Activated CD4-positive, alpha-beta T cell treated with anti-CD3 and anti-CD28 coated beads, Interleukin-2, amount 10 ng/mL, durations not matched to agents 24 days and 14 days (primary cell): ENCODE data around the gene MOBP. TPM values are rescaled to one million over a fixed set of nuclear protein-coding genes. Genes with fewer than 3 reads are reported as not detected.
"Not testable (repeated sequence)": the region's sequence is repeated elsewhere in the genome, so short reads cannot be mapped to it uniquely, and the experiment has no call there.

Source experiments
- DNase-seq: peaks from one replicate; pipeline ENCODE4 v3.0.0; 2022
- H3K27ac Mint-ChIP-seq: one replicate; pipeline ENCODE4 v1.8.0; 2022; ENCODE audit warnings: mild to moderate bottlenecking, mixed read lengths
- H3K27me3 Mint-ChIP-seq: one replicate; pipeline ENCODE4 v1.8.0; 2022; ENCODE audit warnings: mixed read lengths
- H3K36me3 Mint-ChIP-seq: one replicate; pipeline ENCODE4 v1.8.0; 2022; ENCODE audit warnings: low read depth, mild to moderate bottlenecking, mixed read lengths
- H3K4me1 Mint-ChIP-seq: one replicate; pipeline ENCODE4 v1.8.0; 2021; ENCODE audit warnings: mixed read lengths
- H3K4me3 Mint-ChIP-seq: one replicate; pipeline ENCODE4 v1.8.0; 2022; ENCODE audit warnings: mild to moderate bottlenecking, moderate library complexity, mixed read lengths
- H3K9me3 Mint-ChIP-seq: one replicate; pipeline ENCODE4 v1.8.0; 2021; ENCODE audit warnings: mixed read lengths
- intact Hi-C: fragments of 100-400 bp; cut with micrococcal nuclease; formaldehyde crosslinking; loops from one replicate; pipeline ENCODE4 v1.15.1; 2023
- total RNA-seq: library from RNA; stranded (reverse); gene quantifications from 2 replicates; pipeline ENCODE4 v1.2.3, GENCODE V29; 2022

The MOBP gene, protein sequence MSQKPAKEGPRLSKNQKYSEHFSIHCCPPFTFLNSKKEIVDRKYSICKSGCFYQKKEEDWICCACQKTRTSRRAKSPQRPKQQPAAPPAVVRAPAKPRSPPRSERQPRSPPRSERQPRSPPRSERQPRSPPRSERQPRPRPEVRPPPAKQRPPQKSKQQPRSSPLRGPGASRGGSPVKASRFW
- not detected in 2 replicates for total RNA-seq

DNA sequence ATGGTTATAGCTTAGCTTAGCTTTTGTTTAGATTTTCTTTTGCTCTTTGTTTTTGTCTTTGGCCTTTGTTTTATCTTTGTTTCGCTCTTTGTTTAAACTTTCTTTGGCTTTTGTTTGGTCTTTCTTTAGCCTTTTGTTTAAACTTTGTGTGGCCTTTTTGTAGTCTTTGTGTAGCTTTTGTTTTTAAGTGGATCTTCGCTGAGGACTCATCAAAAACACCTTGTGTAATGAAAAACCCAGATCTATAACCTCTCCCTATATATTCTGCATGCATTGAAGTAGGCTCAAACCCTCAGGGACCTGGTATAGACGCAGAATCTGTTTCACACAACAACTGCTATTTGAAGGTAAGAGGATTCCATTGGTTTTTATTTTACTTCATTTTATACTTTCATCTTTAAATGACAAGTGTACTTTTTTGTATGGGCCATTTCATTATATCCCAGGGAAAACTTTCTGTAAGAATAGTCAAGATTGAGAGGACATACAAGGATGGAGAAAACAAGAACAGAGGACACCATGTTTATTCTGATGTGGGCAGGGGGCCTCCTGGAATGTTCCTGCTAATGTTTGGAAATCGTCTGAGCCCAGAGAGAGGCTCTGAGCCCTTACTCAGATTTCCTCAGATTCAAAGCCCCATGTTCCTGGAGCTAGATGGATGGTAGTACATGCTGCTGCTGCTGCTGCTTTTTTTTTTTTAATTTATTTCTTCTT, at the start of gene MOBP:
Gene MOBP (plus strand): TSS at position 287 of the 714 bp plus-strand sequence. CDS start 34,390 bp downstream, outside the sequence.
- DNase-seq = no peak
- intact Hi-C loops = no loop called here
- Mint-ChIP-seq H3K9me3 (no peaks in the 10 kb centered on the region), H3K36me3 (no peaks in the 10 kb centered on the region), H3K4me1 (no peaks in the 10 kb centered on the region), H3K27me3 (peaks cover 25% of the 10 kb centered on the region), H3K27ac (no peak within 1 kb of the TSS), H3K4me3 (no peak within 1 kb of the TSS)

DNA sequence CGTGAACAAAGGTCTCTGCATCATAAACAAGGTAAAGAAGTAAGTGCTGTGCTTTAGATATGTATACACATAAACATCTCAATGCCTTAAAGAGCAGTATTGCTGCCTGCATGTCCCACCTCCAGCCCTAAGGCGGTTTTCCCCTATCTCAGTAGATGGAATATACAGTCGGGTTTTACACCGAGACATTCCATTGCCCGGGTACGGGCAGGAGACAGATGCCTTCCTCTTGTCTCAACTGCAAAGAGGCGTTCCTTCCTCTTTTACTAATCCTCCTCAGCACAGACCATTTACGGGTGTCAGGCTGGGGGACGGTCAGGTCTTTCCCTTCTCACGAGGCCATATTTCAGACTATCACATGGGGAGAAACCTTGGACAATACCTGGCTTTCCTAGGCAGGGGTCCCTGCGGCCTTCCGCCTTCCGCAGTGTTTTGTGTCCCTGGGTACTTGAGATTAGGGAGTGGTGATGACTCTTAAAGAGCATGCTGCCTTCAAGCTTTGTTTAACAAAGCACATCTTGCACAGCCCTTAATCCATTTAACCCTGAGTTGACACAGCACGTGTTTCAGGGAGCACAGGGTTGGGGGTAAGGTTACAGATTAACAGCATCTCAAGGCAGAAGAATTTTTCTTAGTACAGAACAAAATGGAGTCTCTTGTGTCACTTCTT, 48.8 kb upstream of the MOBP start:
- H3K27me3 Mint-ChIP-seq, H3K4me3 Mint-ChIP-seq, H3K27ac Mint-ChIP-seq, DNase-seq, H3K9me3 Mint-ChIP-seq, H3K4me1 Mint-ChIP-seq, intact Hi-C loops: not testable (repeated sequence)
- peaks cover 19% of the 10 kb centered on the region for H3K36me3 Mint-ChIP-seq

DNA sequence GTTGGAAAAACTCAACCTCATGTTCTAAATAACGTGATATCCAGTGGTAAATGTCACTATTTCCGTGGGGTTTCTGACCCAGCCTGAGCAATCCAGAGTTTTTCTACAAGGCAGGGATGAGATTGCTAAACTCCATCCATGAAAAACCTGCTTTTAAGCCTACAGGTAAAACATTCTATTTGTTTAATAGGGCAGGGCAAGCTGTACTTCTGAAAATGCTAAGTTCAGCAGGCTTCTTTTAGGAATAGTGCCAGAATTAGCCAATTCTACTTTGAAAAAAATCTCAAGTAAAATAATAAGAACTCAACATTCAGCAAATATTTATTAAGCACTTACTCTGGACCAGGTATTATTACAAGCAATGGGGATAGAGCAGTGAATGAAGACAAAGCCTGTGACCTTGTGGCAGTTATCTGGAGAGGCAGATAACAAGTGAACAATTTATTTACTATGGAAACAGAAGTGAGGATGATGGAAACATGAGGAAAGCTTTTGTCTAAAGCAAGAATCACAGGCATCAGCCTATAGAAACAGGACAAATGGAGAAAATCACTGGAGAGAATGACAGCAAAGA, 47.7 kb upstream of the MOBP start:
- intact Hi-C loops = no loop called here
- Mint-ChIP-seq H3K36me3 (peaks cover 7% of the 10 kb centered on the region), H3K27ac (no peak overlapping the region), H3K4me3 (no peak overlapping the region), H3K27me3 (peaks cover 3% of the 10 kb centered on the region), H3K4me1 (peaks cover 3% of the 10 kb centered on the region), H3K9me3 (no peaks in the 10 kb centered on the region)
- no peak for DNase-seq

DNA sequence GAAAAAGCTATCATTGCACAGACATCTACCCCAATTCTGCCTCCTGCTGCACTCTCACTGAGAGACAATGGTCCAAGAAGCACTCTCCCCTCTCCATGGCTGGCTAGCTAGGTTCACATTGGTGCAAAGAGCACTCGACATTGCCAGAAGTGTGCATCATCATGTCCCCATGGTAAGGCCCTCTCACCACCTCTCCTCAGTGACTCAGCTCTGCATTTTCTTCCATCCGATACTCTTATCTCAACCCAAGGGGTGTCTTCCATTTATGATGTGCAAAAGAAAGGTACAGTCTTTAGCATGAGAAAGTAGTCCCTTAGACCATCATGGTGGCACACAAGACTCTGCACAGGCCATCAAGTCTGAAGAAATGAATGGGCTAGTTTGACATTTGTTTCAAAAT, 46.9 kb upstream of the MOBP start:
- Mint-ChIP-seq H3K4me3 (no peak overlapping the region), H3K4me1 (peaks cover 2% of the 10 kb centered on the region), H3K9me3 (no peaks in the 10 kb centered on the region), H3K36me3 (peaks cover 5% of the 10 kb centered on the region), H3K27me3 (peaks cover 3% of the 10 kb centered on the region), H3K27ac (no peak overlapping the region)
- no peak for DNase-seq
- intact Hi-C loops = no loop called here

DNA sequence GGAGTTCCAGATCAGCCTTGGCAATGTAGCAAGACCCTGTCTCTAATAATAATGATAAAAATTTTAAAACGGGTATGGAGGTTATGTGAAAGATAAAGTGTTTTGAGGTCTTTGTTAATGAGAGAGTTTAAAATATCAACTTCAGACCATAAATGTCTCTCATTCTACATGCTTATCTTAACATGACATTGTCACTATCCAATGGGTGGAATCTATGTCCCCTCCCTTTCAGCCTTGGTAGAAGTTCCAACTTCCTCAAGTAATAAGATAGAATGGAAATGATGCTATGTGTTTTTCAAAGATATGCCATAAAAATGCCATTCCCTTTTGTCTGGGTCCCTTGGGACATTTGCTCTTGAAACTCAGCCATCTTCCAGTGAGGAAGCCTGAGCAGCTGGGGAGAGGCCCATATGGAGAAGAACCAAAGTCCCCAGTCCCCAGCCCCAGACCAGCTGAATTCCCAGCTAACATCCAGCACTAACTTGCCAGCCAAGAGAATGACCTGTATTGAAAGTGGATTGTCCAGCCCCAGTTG, 44.0 kb upstream of the MOBP start:
- Mint-ChIP-seq H3K4me1 (no peaks in the 10 kb centered on the region), H3K9me3 (no peaks in the 10 kb centered on the region), H3K36me3 (no peaks in the 10 kb centered on the region), H3K27me3 (peaks cover 3% of the 10 kb centered on the region), H3K4me3 (no peak overlapping the region), H3K27ac (no peak overlapping the region)
- DNase-seq = no peak
- intact Hi-C loops = no loop called here

DNA sequence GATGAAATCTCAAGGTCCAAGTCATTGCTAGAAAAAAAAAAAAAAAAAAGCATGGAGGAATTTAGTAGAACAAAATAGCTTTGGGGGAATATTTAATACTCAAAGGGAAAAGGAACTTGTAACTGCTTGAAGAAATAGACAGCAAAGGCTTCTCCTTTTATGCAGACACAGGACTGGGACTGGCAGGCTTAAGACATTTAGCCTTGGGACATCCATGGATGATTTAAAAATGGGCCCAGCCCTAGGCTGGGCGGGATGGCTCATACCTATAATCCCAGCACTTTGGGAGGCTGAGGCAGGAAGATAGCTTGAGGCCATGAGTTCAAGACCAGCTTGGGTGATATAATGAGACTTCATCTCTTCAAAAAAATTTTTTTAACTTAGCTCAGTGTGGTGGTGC, 41.2 kb upstream of the MOBP start:
- peaks cover 5% of the 10 kb centered on the region for H3K27me3 Mint-ChIP-seq

DNA sequence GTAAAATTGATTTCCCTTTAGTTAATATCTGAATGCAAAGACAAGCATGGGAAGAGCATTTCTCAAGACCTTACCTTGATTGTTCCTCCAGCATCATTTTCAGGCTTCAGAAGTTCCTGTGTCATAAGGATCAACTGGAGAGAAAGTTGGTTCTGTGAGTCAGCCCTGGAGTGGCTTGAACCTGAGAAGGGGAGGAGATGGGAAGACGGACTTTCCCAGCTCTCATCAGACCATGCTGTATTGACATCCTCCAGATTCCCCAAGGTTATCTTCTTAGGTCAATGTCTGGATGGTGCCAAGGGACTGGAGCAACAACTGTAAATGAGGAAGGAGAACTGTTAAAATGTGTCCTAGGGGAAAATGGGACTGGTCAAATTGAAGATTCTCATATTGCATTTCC, 40.0 kb upstream of the MOBP start:
- no peaks in the 10 kb centered on the region for H3K4me1 Mint-ChIP-seq
- no peaks in the 10 kb centered on the region for H3K36me3 Mint-ChIP-seq
- H3K27ac Mint-ChIP-seq = no peak overlapping the region
- H3K27me3 Mint-ChIP-seq = peaks cover 5% of the 10 kb centered on the region
- intact Hi-C loops = no loop called here
- no peak overlapping the region for H3K4me3 Mint-ChIP-seq
- no peaks in the 10 kb centered on the region for H3K9me3 Mint-ChIP-seq
- no peak for DNase-seq

More for the DNA sequence above, 41.2 kb upstream of the MOBP start:
- intact Hi-C loops = no loop called here
- H3K36me3 Mint-ChIP-seq = no peaks in the 10 kb centered on the region
- H3K27ac Mint-ChIP-seq = no peak overlapping the region
- H3K4me1 Mint-ChIP-seq = no peaks in the 10 kb centered on the region
- DNase-seq = no peak
- no peaks in the 10 kb centered on the region for H3K9me3 Mint-ChIP-seq
- no peak overlapping the region for H3K4me3 Mint-ChIP-seq

DNA sequence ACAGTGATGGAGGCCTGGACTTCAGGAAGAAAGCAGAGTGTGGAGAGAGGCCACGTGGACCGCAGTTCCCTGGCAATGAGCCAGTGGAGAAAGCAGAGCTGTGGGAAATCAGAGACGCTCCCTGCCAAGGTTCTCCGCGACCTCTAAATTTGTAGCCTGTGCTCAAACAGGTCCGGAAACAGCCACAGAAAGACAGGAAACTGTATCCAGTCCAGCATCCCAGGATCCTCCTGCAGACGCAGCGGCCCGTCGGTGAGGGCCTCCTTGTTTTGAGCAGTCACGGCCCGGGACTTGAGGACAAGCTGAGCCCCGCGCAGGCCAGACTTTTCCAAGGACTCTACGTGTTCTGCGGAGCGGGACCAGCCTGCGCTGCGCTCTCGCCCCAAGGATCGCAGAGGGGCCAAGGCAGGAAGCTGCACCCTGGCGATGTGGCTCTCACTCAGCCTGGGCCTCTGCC, 38.7 kb upstream of the MOBP start:
- no peak overlapping the region for H3K27ac Mint-ChIP-seq
- H3K4me1 Mint-ChIP-seq = no peaks in the 10 kb centered on the region
- H3K27me3 Mint-ChIP-seq = peaks cover 5% of the 10 kb centered on the region
- no peaks in the 10 kb centered on the region for H3K9me3 Mint-ChIP-seq
- intact Hi-C loops = no loop called here
- H3K4me3 Mint-ChIP-seq = no peak overlapping the region
- no peak for DNase-seq
- no peaks in the 10 kb centered on the region for H3K36me3 Mint-ChIP-seq

DNA sequence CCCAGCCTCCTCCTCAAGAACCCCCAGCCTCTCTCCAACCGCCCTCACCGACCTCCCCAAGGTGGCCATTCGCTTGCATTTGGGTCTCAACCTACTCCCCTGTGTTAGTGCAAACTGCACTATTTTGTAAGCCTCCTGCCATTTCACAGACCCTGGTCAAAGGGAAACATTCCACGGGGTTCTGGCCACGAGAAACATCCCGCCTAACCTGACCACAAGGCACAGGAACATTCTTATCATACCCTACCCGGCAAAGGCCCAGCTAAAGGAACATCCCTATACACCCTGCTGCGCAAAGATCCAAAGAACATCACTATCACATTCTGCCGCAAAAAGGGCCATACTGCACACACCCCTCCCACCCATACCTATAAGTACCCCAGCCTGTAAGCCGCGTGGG, 38.0 kb upstream of the MOBP start:
- H3K9me3 Mint-ChIP-seq = no peaks in the 10 kb centered on the region
- H3K4me1 Mint-ChIP-seq = no peaks in the 10 kb centered on the region

DNA sequence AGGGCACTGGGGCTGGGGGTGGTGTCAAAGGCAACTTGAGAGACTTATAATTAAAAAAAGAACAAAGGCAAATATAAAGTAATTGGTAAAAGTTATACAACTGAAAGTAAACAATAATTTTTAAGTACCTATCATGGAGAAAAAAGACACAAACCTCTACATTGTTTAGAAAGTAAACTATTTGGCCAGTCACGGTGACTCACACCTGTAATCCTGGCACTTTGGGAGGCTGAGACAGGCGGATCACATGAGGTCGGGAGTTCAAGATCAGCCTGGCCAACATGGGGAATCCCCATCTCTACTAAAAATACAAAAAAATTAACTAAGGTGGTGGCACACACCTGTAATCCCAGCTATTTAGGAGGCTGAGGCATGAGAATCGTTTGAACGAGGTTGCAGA, 35.1 kb upstream of the MOBP start:
- H3K27me3 Mint-ChIP-seq = peaks cover 5% of the 10 kb centered on the region
- H3K36me3 Mint-ChIP-seq = no peaks in the 10 kb centered on the region
- no peak overlapping the region for H3K27ac Mint-ChIP-seq
- H3K4me3 Mint-ChIP-seq = no peak overlapping the region
- DNase-seq = no peak
- no peaks in the 10 kb centered on the region for H3K9me3 Mint-ChIP-seq
- H3K4me1 Mint-ChIP-seq = no peaks in the 10 kb centered on the region
- intact Hi-C loops = no loop called here

More for the DNA sequence above, 38.0 kb upstream of the MOBP start:
- DNase-seq = no peak
- Mint-ChIP-seq H3K36me3 (no peaks in the 10 kb centered on the region), H3K4me3 (no peak overlapping the region), H3K27ac (no peak overlapping the region), H3K27me3 (peaks cover 5% of the 10 kb centered on the region)
- intact Hi-C loops = no loop called here

DNA sequence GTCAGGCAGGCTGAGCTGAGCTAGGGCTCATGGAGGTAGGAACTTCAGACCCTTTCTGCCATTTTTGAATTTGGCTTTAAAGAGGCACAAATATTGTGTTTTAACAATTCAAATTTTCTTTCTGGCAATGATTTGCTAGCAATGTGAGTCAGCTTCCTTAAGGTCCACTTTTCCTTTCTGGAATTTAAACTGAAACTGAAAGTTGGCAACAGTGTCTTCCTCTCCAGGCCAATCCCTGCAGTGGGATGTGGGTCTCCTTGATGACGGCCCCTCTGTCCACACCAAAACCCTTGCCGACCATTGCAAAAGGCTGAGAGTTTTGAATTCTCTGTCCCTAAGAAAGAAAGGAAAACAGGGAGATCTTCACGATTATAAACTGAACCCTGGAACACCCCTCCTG, 33.8 kb upstream of the MOBP start:
- no peak for DNase-seq
- Mint-ChIP-seq H3K27ac (no peak overlapping the region), H3K4me1 (no peaks in the 10 kb centered on the region), H3K4me3 (no peak overlapping the region), H3K36me3 (no peaks in the 10 kb centered on the region), H3K9me3 (no peaks in the 10 kb centered on the region), H3K27me3 (peaks cover 6% of the 10 kb centered on the region)
- intact Hi-C loops = no loop called here

DNA sequence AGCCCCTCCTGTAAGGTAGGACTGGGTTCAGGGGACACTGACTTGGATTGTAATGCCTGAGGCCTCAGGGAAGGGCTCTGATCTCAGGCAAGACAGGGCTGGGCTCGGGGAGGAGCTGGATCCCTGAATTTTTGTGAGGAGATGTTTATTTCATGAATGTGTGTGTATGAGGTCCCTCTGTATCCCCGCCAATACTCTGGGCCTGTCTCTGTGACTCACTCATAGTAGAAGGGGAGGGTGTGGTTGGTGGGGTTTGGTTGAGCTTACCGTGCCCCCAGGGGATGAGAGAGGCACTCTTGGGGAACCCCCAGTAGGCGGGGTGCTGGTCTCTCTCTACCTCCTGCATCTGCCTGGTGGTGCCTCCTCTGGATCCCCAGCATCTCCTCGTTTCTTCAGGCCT, 32.9 kb upstream of the MOBP start:
- Mint-ChIP-seq H3K27ac (no peak overlapping the region), H3K36me3 (no peaks in the 10 kb centered on the region), H3K27me3 (peaks cover 7% of the 10 kb centered on the region), H3K4me1 (no peaks in the 10 kb centered on the region), H3K4me3 (no peak overlapping the region), H3K9me3 (no peaks in the 10 kb centered on the region)
- no peak for DNase-seq
- intact Hi-C loops = no loop called here

DNA sequence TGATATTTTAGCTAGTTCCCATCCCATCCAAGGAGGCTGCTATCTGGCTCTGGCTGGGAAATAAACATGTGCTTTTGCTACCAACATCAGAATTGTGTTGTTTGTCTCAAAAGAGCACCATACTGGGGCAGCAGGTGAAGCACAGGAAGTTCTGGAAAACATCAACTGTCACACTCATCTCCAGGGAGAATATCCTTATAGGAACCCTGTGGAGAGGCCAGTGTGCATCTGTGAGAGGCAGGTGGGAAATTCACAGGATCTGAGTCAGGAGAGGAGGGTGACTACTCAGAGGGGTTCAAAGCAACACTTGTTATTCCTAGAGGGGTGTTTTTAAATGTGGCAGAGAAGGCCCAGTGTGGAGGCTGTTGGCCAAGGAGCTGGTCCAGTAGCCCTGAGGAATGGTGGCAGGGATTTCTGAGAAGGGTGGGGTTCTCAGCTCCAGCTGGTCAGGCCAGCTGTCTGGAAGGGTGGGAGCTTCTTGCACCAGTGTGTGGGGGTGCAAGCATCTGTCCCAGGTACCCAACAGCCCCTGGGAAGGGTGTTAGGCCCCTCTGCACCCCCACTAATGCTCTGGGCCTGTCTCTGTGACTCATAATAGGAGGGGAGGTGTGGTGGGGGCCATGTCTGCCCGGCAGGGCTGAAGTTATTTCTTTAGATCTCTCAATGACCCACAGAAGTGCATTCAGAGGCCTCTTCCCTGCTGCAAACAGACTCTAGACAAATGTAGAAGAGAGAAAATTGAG, 32.3 kb upstream of the MOBP start:
- no peaks in the 10 kb centered on the region for H3K9me3 Mint-ChIP-seq

More for the DNA sequence above, 32.3 kb upstream of the MOBP start:
- intact Hi-C loops = no loop called here
- no peak overlapping the region for H3K27ac Mint-ChIP-seq
- H3K36me3 Mint-ChIP-seq = no peaks in the 10 kb centered on the region
- H3K4me1 Mint-ChIP-seq = no peaks in the 10 kb centered on the region
- H3K4me3 Mint-ChIP-seq = no peak overlapping the region
- DNase-seq = no peak
- peaks cover 7% of the 10 kb centered on the region for H3K27me3 Mint-ChIP-seq
